Bone marrow (tissue), 2 donors: ENCODE data around the gene RASSF10.

Experiments used
- DNase-seq, 2 donors: peaks; one replicate each; lab custom pipeline; 2025; lab: John Stamatoyannopoulos, UW

Gene RASSF10

DNA sequence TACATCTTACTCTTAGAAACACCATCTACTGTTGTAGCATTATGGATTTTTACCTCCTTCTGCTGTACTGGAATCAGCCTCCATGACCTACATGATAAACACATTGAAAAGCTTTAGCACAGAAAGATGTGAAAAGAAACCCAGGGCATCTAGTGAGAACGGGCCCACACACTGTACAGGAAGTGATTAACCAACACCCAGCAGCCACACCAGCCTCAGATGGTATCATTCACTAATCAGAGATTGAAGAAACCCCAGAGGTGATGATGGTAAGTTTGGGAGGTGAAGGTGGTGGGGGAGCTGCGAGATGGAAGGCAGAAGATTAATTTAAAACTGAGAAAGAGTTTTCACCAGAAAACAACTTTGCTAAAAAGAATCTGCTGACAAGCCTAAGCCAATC, 46.1 kb downstream of the RASSF10 start:
- DNase-seq, result no peak

DNA sequence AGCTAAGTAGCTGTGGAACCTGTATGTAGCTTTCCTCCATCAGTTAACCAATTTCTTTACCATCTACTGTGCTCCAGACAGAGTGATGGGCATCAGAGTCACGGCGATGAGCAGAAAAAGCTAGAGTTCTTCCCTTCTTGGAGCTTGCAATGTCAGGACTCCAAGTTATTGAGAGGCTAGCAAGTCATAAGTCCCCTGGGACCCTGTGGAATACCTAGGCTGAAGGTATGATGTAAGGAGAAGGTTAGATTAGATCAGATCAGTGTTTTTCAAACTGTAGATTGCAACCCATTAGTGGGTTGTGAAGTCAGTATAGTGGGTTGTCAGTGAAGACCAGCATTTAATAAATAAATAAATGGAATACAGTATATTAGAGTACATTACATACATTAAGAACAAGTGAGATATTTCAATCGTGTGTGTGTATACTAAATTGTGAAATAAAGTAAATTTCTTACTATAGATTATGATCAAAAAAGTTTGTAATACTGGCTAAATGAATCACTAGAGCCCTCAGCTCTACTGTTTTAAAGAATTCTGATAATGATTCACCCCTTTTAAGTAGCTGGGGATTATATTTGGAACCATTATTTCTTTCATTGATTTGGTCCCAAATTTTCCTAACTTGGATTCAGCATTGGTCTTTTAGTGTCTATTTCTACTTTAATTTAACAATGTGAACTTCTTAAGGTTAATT, 52.3 kb downstream of the RASSF10 start:
- DNase-seq, result no peak
